Hepatocyte (in vitro differentiated cells): ENCODE measurements around the gene FMNL2.

Experiments
- CTCF ChIP-seq: fragments of 200-600 bp; sonication (generic); IDR thresholded peaks from 2 replicates; pipeline ENCODE4 v1.5.1; 2016; ENCODE audit warnings: antibody characterized with exemption, mild to moderate bottlenecking; ENCODE audit not compliant: poor library complexity
- EZH2 ChIP-seq: fragments of 200-600 bp; sonication (generic); IDR thresholded peaks from 2 replicates; pipeline ENCODE4 v1.6.1; 2016; ENCODE audit warnings: antibody characterized with exemption, mild to moderate bottlenecking, borderline replicate concordance

- no peak for TF ChIP-seq CTCF
- no peak for TF ChIP-seq EZH2
Measured at GRCh38 chr2:152682663-152683062, 347.7 kb downstream of the FMNL2 start.
